ENCODE measurements around the gene SPRY4.

GRCh38 chr5:142339781-142340180 is 15.0 kb upstream of the SPRY4 start:
- TF ChIP-seq CTCF (conservative IDR thresholded peaks at IDR 0.05; ENCODE audit: low read depth, low read length) (no peak), EZH2 (IDR thresholded peaks at IDR 0.05; ENCODE audit: borderline replicate concordance, low read depth, low read length, poor library complexity, severe bottlenecking) (no peak)
